NT2/D1 (cell line): Measurements from ENCODE around the gene MTFR1L.

Experiments
- DNase-seq: peaks from one replicate; pipeline ENCODE4 v3.0.0-alpha.2; 2011; ENCODE audit warnings: low read depth, low spot score
- H3K27me3 ChIP-seq: 2 replicates; pipeline ENCODE4 v1.6.0; 2011; ENCODE audit warnings: mild to moderate bottlenecking; ENCODE audit not compliant: insufficient read length, insufficient read depth
- H3K36me3 ChIP-seq: 2 replicates; pipeline ENCODE4 v1.6.1; 2011; ENCODE audit warnings: mild to moderate bottlenecking, low read length, mixed read lengths; ENCODE audit not compliant: insufficient read depth, insufficient read length
- H3K4me1 ChIP-seq: 2 replicates; pipeline ENCODE4 v1.5.1; 2011; ENCODE audit not compliant: insufficient read depth, insufficient read length
- H3K4me3 ChIP-seq: 2 replicates; pipeline ENCODE4 v1.5.1; 2011; ENCODE audit warnings: low read depth; ENCODE audit not compliant: insufficient read length
- H3K9ac ChIP-seq: 2 replicates; pipeline ENCODE4 v1.6.0; 2011; ENCODE audit warnings: low read depth; ENCODE audit not compliant: insufficient read length
- H3K9me3 ChIP-seq: 2 replicates; pipeline ENCODE4 v1.5.1; 2011; ENCODE audit warnings: mild to moderate bottlenecking, low read length; ENCODE audit not compliant: insufficient read depth
- SUZ12 ChIP-seq: IDR thresholded peaks from 2 replicates; pipeline ENCODE4 v1.6.1; 2011; ENCODE audit not compliant: insufficient read length, insufficient read depth; ENCODE audit errors: extremely low read depth
- YY1 ChIP-seq: IDR thresholded peaks from 2 replicates; pipeline ENCODE4 v1.6.1; 2011; ENCODE audit not compliant: insufficient read length, insufficient read depth
- ZNF274 ChIP-seq: IDR thresholded peaks from 2 replicates; pipeline ENCODE4 v1.6.1; 2011; ENCODE audit warnings: mild to moderate bottlenecking, low read depth, low read length

Gene MTFR1L

GRCh38 chr1:25794325-25794724 lies 25.4 kb upstream of the MTFR1L start:
- Histone ChIP-seq H3K9ac (no peak overlapping the region), H3K36me3 (no peaks in the 10 kb centered on the region), H3K9me3 (no peaks in the 10 kb centered on the region), H3K4me1 (peaks cover 20% of the 10 kb centered on the region), H3K27me3 (peaks cover 9% of the 10 kb centered on the region), H3K4me3 (no peak overlapping the region)
- TF ChIP-seq ZNF274 (no peak), YY1 (no peak), SUZ12 (no peak)
- DNase-seq = no peak

GRCh38 chr1:25795211-25795610 lies 24.5 kb upstream of the MTFR1L start:
- peaks cover 22% of the 10 kb centered on the region for H3K4me1 ChIP-seq
- H3K36me3 ChIP-seq = no peaks in the 10 kb centered on the region
- H3K9me3 ChIP-seq = no peaks in the 10 kb centered on the region
- H3K4me3 ChIP-seq = no peak overlapping the region
- no peak overlapping the region for H3K9ac ChIP-seq
- no peak for TF ChIP-seq YY1
- no peak for TF ChIP-seq ZNF274
- no peak for TF ChIP-seq SUZ12
- no peak for DNase-seq
- peaks cover 11% of the 10 kb centered on the region for H3K27me3 ChIP-seq

- Histone ChIP-seq H3K4me1 (peaks cover 22% of the 10 kb centered on the region), H3K36me3 (no peaks in the 10 kb centered on the region), H3K4me3 (no peak overlapping the region), H3K27me3 (peaks cover 11% of the 10 kb centered on the region), H3K9ac (peak overlapping the region; percentile 45), H3K9me3 (no peaks in the 10 kb centered on the region)
- TF ChIP-seq ZNF274 = no peak
- TF ChIP-seq YY1 = no peak
- no peak for TF ChIP-seq SUZ12
- DNase-seq = no peak
These were observed 23.6 kb upstream of the MTFR1L start for GRCh38 chr1:25795946-25796810.

- TF ChIP-seq YY1 (no peak), SUZ12 (no peak), ZNF274 (no peak)
- H3K4me3 ChIP-seq = no peak overlapping the region
- DNase-seq = peak; percentile 87
- peak overlapping the region; percentile 45 for H3K9ac ChIP-seq
- H3K4me1 ChIP-seq = peaks cover 22% of the 10 kb centered on the region
- H3K27me3 ChIP-seq = peaks cover 11% of the 10 kb centered on the region
- no peaks in the 10 kb centered on the region for H3K9me3 ChIP-seq
- H3K36me3 ChIP-seq = peaks cover under 1% of the 10 kb centered on the region
These were observed 22.8 kb upstream of the MTFR1L start for GRCh38 chr1:25796811-25797458.

- Histone ChIP-seq H3K9ac (peak overlapping the region; percentile 52), H3K4me3 (no peak overlapping the region), H3K4me1 (peaks cover 26% of the 10 kb centered on the region), H3K9me3 (no peaks in the 10 kb centered on the region), H3K36me3 (peaks cover 6% of the 10 kb centered on the region), H3K27me3 (peaks cover 11% of the 10 kb centered on the region)
- TF ChIP-seq YY1 (no peak), ZNF274 (no peak), SUZ12 (no peak)
- no peak for DNase-seq
These were observed 21.8 kb upstream of the MTFR1L start for GRCh38 chr1:25797939-25798338.

GRCh38 chr1:25798666-25799351 lies 20.9 kb upstream of the MTFR1L start:
- Histone ChIP-seq H3K9me3 (no peaks in the 10 kb centered on the region), H3K27me3 (peaks cover 11% of the 10 kb centered on the region), H3K9ac (no peak overlapping the region), H3K36me3 (peaks cover 6% of the 10 kb centered on the region), H3K4me1 (peaks cover 27% of the 10 kb centered on the region), H3K4me3 (no peak overlapping the region)
- no peak for TF ChIP-seq ZNF274
- no peak for TF ChIP-seq SUZ12
- no peak for TF ChIP-seq YY1
- no peak for DNase-seq

GRCh38 chr1:25799352-25799934 lies 20.3 kb upstream of the MTFR1L start:
- Histone ChIP-seq H3K27me3 (peaks cover 11% of the 10 kb centered on the region), H3K9ac (peak overlapping the region; percentile 83), H3K36me3 (peaks cover 6% of the 10 kb centered on the region), H3K9me3 (no peaks in the 10 kb centered on the region), H3K4me1 (peaks cover 30% of the 10 kb centered on the region), H3K4me3 (peak overlapping the region; percentile 40)
- DNase-seq = no peak
- no peak for TF ChIP-seq YY1
- TF ChIP-seq ZNF274 = no peak
- no peak for TF ChIP-seq SUZ12
